HCT116 (cell line): Measurements from ENCODE around the gene SHF.

Experiments used
- ATF3 ChIP-seq: IDR thresholded peaks from 2 replicates; pipeline ENCODE4 v1.6.1; 2012
- CEBPB ChIP-seq: IDR thresholded peaks from 2 replicates; pipeline ENCODE4 v1.6.1; 2012; ENCODE audit warnings: low read depth
- EZH2 ChIP-seq: fragments of 200-600 bp; sonication (generic); IDR thresholded peaks from 2 replicates; pipeline ENCODE4 v1.6.1; 2017; ENCODE audit warnings: antibody characterized with exemption, mixed run types
- EZH2phosphoT487 ChIP-seq: fragments of 200-600 bp; IDR thresholded peaks from 2 replicates; pipeline ENCODE4 v1.6.1; 2018; ENCODE audit warnings: antibody characterized with exemption, borderline replicate concordance
- POLR2A ChIP-seq: IDR thresholded peaks from 2 replicates; pipeline ENCODE4 v1.7.0; 2011; ENCODE audit warnings: borderline replicate concordance; ENCODE audit not compliant: insufficient read depth, insufficient read length; ENCODE audit errors: extremely low read depth
- POLR2AphosphoS5 ChIP-seq: IDR thresholded peaks from 2 replicates; pipeline ENCODE4 v1.6.1; 2011; ENCODE audit warnings: mild to moderate bottlenecking, low read depth, low read length, moderate library complexity
- TF ChIP-seq, protein P1 (sequence below), 3 experiments: fragments of 200-600 bp in 1 of 3; sonication (generic) in 1 of 3; IDR thresholded peaks in 2 of 3; conservative IDR thresholded peaks in 1 of 3; 2 replicates each; pipeline ENCODE4 v1.5.1; 2012 to 2017; ENCODE audit warnings: low read depth in 2 of 3, low read length in 2 of 3, antibody characterized with exemption in 1 of 3, borderline replicate concordance in 1 of 3, control low read depth in 1 of 3, mild to moderate bottlenecking in 1 of 3, mixed read lengths in 1 of 3, mixed run types in 1 of 3, moderate library complexity in 1 of 3; ENCODE audit not compliant: insufficient read depth in 1 of 3

DNA sequence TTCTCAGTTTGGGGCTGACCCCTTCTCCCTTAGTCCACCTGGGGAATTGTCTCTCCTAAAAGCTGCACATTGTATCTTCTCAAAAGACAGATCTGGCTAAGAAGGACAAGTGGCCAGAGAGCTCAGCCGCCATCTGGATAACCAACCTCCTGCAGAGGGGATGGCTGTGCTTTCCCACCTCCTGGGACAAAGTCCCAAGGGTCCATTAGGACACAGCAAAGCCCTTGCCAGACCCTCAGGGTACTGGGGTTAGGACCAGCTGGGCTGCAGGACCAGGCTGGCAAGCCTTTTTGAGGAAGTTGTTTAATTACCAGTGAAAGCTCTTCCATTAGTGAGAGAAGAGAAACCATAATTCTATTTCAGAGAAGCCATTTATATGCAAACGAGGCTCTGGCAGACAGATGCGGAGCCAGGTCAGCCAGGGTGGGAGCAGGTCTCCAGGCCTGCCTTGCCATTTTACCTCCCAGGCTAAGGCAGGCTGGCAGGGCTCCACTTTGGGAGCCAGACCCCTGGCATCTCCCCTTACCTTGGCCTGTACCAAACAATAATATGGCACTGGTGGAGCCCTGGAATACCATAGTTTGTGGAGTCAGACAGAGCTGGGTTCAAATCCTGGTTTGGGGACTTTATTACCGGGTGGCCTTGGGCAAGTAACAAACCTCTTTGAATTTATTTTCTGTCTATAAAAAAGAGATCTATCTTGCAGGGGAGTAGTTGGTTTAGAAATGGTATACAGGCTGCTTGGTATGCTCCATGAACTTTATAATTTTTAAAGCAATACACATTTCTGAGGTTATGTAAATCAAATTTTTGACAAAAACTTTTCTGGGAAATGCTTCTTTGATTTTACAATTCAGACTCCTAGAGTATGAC, 17.9 kb downstream of the SHF start:
- TF ChIP-seq, protein P1, sequence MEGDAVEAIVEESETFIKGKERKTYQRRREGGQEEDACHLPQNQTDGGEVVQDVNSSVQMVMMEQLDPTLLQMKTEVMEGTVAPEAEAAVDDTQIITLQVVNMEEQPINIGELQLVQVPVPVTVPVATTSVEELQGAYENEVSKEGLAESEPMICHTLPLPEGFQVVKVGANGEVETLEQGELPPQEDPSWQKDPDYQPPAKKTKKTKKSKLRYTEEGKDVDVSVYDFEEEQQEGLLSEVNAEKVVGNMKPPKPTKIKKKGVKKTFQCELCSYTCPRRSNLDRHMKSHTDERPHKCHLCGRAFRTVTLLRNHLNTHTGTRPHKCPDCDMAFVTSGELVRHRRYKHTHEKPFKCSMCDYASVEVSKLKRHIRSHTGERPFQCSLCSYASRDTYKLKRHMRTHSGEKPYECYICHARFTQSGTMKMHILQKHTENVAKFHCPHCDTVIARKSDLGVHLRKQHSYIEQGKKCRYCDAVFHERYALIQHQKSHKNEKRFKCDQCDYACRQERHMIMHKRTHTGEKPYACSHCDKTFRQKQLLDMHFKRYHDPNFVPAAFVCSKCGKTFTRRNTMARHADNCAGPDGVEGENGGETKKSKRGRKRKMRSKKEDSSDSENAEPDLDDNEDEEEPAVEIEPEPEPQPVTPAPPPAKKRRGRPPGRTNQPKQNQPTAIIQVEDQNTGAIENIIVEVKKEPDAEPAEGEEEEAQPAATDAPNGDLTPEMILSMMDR (IDR thresholded peaks at IDR 0.05 in 2 of 3, conservative IDR thresholded peaks at IDR 0.05 in 1 of 3; ENCODE audit: borderline replicate concordance in 1 of 3, insufficient read depth in 1 of 3, low read depth in 2 of 3, low read length in 2 of 3) = no peak
- TF ChIP-seq ATF3 (no peak), POLR2AphosphoS5 (no peak), EZH2phosphoT487 (no peak), POLR2A (no peak), CEBPB (no peak), EZH2 (no peak)
